Endothelial cell (in vitro differentiated cells): ENCODE measurements around the gene PAX4. TPM values are rescaled to one million over a fixed set of nuclear protein-coding genes. Genes with fewer than 3 reads are reported as not detected.
A peak's percentile ranks its signal among the peaks of the same experiment; 100 is the strongest.

Experiments
- DNase-seq: peaks from one replicate; pipeline ENCODE4 v3.0.0; 2021; ENCODE audit warnings: low spot score
- H3K27ac Mint-ChIP-seq: one replicate; pipeline ENCODE4 v1.8.0; 2021; ENCODE audit warnings: mixed read lengths, inconsistent platforms; ENCODE audit not compliant: unreplicated experiment
- H3K27me3 Mint-ChIP-seq: one replicate; pipeline ENCODE4 v1.8.0; 2021; ENCODE audit warnings: mild to moderate bottlenecking, moderate library complexity, mixed read lengths, inconsistent platforms; ENCODE audit not compliant: unreplicated experiment
- H3K36me3 Mint-ChIP-seq: one replicate; pipeline ENCODE4 v1.8.0; 2021; ENCODE audit warnings: mild to moderate bottlenecking, low read depth, mixed read lengths, inconsistent platforms; ENCODE audit not compliant: unreplicated experiment
- H3K4me1 Mint-ChIP-seq: one replicate; pipeline ENCODE4 v1.8.0; 2021; ENCODE audit warnings: mild to moderate bottlenecking, mixed read lengths, inconsistent platforms; ENCODE audit not compliant: unreplicated experiment
- H3K4me3 Mint-ChIP-seq: one replicate; pipeline ENCODE4 v1.8.0; 2021; ENCODE audit warnings: mild to moderate bottlenecking, mixed read lengths, inconsistent platforms; ENCODE audit not compliant: unreplicated experiment
- H3K9me3 Mint-ChIP-seq: one replicate; pipeline ENCODE4 v1.8.0; 2021; ENCODE audit warnings: mixed read lengths, inconsistent platforms; ENCODE audit not compliant: unreplicated experiment
- total RNA-seq: library from RNA; stranded (reverse); fragmentation: NEBNext Ultra II Directional; extraction: Animal tissue kit (Norgen Biotek cat#: 25700); gene quantifications from one replicate; pipeline ENCODE4 v1.2.1, GENCODE V29; 2021; ENCODE audit not compliant: unreplicated experiment
- TF ChIP-seq, protein P1 (sequence below): fragments of 200-600 bp; sonication (generic); IDR thresholded peaks from one replicate; pipeline ENCODE4 v1.5.0; 2021; ENCODE audit warnings: antibody characterized with exemption; ENCODE audit not compliant: unreplicated experiment

Gene PAX4
- total RNA-seq, 1 donor from 2014 or later = 0.33 TPM

DNA sequence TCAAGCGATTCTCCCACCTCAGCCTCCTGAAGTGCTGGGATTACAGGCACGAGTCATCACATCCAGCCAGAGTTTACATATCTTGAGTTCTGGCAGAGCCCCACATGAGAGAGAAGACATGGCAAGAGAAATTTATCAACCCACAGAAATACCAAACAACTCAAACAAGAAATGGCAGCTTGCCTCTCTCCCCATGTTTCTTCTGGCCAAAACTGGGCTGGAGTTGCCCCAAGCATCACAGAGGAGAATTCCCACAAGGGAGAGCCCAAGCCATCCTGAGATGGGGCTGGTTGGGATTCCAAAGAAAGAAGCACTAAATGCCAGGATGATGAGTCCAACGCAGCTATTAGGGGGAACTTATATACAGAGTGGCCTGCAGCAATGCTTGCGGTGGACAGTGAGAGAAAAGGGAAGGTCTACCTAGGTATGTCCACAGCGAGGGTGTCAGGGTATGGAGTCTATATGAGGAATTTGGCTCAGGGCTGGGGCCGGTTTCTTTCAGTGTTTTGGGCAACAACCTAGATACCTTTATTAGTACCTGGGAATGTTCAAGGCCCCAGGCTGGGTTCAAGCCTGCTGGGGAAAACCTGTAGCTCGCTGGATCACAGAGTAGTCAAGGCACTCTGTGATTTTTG lies 14.5 kb upstream of the PAX4 start:
- Mint-ChIP-seq H3K27me3 (peaks cover 7% of the 10 kb centered on the region), H3K4me1 (peaks cover 38% of the 10 kb centered on the region), H3K36me3 (no peaks in the 10 kb centered on the region), H3K27ac (no peak overlapping the region), H3K4me3 (no peak overlapping the region), H3K9me3 (no peaks in the 10 kb centered on the region)
- DNase-seq = no peak
- TF ChIP-seq, protein P1, sequence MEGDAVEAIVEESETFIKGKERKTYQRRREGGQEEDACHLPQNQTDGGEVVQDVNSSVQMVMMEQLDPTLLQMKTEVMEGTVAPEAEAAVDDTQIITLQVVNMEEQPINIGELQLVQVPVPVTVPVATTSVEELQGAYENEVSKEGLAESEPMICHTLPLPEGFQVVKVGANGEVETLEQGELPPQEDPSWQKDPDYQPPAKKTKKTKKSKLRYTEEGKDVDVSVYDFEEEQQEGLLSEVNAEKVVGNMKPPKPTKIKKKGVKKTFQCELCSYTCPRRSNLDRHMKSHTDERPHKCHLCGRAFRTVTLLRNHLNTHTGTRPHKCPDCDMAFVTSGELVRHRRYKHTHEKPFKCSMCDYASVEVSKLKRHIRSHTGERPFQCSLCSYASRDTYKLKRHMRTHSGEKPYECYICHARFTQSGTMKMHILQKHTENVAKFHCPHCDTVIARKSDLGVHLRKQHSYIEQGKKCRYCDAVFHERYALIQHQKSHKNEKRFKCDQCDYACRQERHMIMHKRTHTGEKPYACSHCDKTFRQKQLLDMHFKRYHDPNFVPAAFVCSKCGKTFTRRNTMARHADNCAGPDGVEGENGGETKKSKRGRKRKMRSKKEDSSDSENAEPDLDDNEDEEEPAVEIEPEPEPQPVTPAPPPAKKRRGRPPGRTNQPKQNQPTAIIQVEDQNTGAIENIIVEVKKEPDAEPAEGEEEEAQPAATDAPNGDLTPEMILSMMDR = no peak

DNA sequence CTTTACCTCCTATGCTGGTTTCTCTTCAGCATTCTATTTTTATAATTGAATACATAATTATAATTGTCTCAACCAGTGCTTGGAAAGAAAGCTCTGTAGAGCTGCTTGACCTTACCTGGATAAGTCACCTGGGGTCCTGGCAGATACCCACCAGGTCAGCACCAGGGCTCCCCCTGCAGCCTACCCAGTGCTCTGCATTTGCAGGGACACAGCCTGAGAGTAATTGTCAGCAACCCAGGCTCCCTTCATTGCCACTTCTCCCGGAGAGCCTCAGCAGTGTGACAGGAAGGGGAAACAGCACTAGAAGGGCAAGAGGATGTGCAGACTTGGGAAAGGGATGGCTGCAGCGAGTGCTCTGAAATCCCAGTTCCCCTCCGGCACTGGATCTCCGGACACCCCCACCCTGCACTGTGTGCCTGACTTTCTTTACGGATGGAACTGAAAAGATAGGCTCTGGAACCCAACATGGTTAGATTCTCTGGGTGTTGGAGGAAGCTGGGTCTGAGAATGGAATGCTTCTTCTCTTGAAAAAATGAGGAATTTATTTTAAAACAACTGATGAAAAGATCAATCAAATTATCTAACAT lies 11.4 kb upstream of the PAX4 start:
- Mint-ChIP-seq H3K27me3 (peaks cover 7% of the 10 kb centered on the region), H3K36me3 (no peaks in the 10 kb centered on the region), H3K27ac (peak overlapping the region; percentile 36), H3K9me3 (no peaks in the 10 kb centered on the region), H3K4me1 (peaks cover 26% of the 10 kb centered on the region), H3K4me3 (no peak overlapping the region)
- TF ChIP-seq, protein P1 = no peak
- DNase-seq = peak; percentile 76

- H3K36me3 Mint-ChIP-seq = no peaks in the 10 kb centered on the region
Measured at GRCh38 chr7:127628445-127628844, 10.5 kb upstream of the PAX4 start.

DNA sequence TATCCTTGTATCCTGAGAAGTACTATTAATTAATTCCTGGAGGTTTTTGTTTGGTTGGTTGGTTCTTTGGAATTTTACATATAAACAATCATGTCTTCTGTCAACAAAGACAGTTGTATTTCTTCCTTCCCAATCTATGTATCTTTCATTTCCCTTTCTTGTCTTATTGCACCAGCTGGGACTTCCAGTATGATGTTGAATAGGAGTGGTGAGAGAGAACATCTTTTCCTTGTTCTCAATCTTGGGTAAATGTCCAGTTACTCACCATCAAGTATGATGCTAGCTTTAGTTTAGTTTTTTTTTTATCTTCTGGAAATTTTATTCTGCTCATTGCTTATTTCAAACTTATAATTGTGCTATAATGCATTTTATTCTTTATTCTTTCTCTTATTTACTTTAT lies 7.4 kb upstream of the PAX4 start:
- TF ChIP-seq, protein P1 = no peak
- no peak overlapping the region for H3K4me3 Mint-ChIP-seq
- peaks cover 26% of the 10 kb centered on the region for H3K4me1 Mint-ChIP-seq
- DNase-seq = no peak
- H3K9me3 Mint-ChIP-seq = no peaks in the 10 kb centered on the region
- no peaks in the 10 kb centered on the region for H3K36me3 Mint-ChIP-seq
- H3K27ac Mint-ChIP-seq = no peak overlapping the region
- peaks cover 4% of the 10 kb centered on the region for H3K27me3 Mint-ChIP-seq

More at GRCh38 chr7:127628445-127628844, 10.5 kb upstream of the PAX4 start:
- no peak overlapping the region for H3K4me3 Mint-ChIP-seq
- TF ChIP-seq, protein P1 = no peak
- peak overlapping the region; percentile 65 for H3K27ac Mint-ChIP-seq
- peaks cover 7% of the 10 kb centered on the region for H3K27me3 Mint-ChIP-seq
- H3K4me1 Mint-ChIP-seq = peaks cover 24% of the 10 kb centered on the region
- peak; percentile 59 for DNase-seq
- no peaks in the 10 kb centered on the region for H3K9me3 Mint-ChIP-seq
